H1 (cell line): ENCODE data around the gene RPTOR. TPM values are rescaled to one million over a fixed set of nuclear protein-coding genes. Genes with fewer than 3 reads are reported as not detected.

Source experiments
- CTCF ChIA-PET: fragments of 300-600 bp; sonication (Branson Sonifier 250); formaldehyde crosslinking; loops from one replicate; lab custom pipeline; 2021; ENCODE audit not compliant: partially characterized antibody; lab: Charles Lee
- POLR2A ChIA-PET: fragments of 300-600 bp; sonication (Branson Sonifier 250); formaldehyde crosslinking; loops from one replicate; lab custom pipeline; 2021; ENCODE audit warnings: inconsistent platforms; ENCODE audit not compliant: partially characterized antibody; lab: Charles Lee
- DNase-seq, 2 experiments: peaks; one replicate each; pipeline versions ENCODE4 v3.0.0 to v3.0.0-alpha.2; 2010 to 2022; ENCODE audit warnings: low spot score in 2 of 2, low read depth in 1 of 2, mixed read lengths in 1 of 2
- FAIRE-seq: peaks from 2 replicates; lab custom pipeline; 2011; peaks lifted over from hg19 to GRCh38; lab: Jason Lieb, UNC
- H2AFZ ChIP-seq: 2 replicates; pipeline ENCODE4 v1.8.1; 2012; ENCODE audit warnings: low read length, inconsistent platforms
- H2AK5ac ChIP-seq: 2 replicates; pipeline ENCODE4 v1.6.1; 2013; ENCODE audit warnings: low read depth, low read length
- H2BK120ac ChIP-seq: replicated peaks from 2 replicates; pipeline ENCODE3; 2013; ENCODE audit warnings: low read depth, low read length, inconsistent platforms
- H2BK12ac ChIP-seq: 2 replicates; pipeline ENCODE4 v1.6.1; 2013; ENCODE audit warnings: low read depth, low read length
- H2BK15ac ChIP-seq: 2 replicates; pipeline ENCODE4 v1.6.1; 2013; ENCODE audit warnings: low read length
- H2BK20ac ChIP-seq: 2 replicates; pipeline ENCODE4 v1.6.1; 2013; ENCODE audit warnings: low read length
- H2BK5ac ChIP-seq: 2 replicates; pipeline ENCODE4 v1.6.1; 2013; ENCODE audit warnings: low read depth, low read length
- H3K14ac ChIP-seq: 2 replicates; pipeline ENCODE4 v1.6.1; 2013; ENCODE audit warnings: inconsistent platforms; ENCODE audit not compliant: insufficient read length
- H3K18ac ChIP-seq: 2 replicates; pipeline ENCODE4 v1.6.1; 2013; ENCODE audit warnings: low read length; ENCODE audit errors: extremely low read depth
- H3K23ac ChIP-seq: 2 replicates; pipeline ENCODE4 v1.6.1; 2013; ENCODE audit warnings: inconsistent platforms; ENCODE audit not compliant: insufficient read length
- H3K23me2 ChIP-seq: 2 replicates; pipeline ENCODE4 v1.6.1; 2013; ENCODE audit warnings: low read depth, low read length
- H3K27ac ChIP-seq: 2 replicates; pipeline ENCODE4 v1.6.1; 2011; ENCODE audit warnings: low read depth, low read length, inconsistent platforms
- H3K27me3 ChIP-seq, 4 experiments: replicated peaks in 1 of 4; 1 replicate in 1 of 4; 2 replicates in 3 of 4; pipeline versions ENCODE4 v1.6.1 to v1.8.1; 2011 to 2013; ENCODE audit warnings: low read length in 3 of 4, mild to moderate bottlenecking in 3 of 4, inconsistent platforms in 2 of 4, mixed read lengths in 2 of 4, moderate library complexity in 1 of 4; ENCODE audit not compliant: control insufficient read depth in 3 of 4, insufficient read depth in 3 of 4; ENCODE audit errors: extremely low read depth in 1 of 4
- H3K36me3 ChIP-seq, 4 experiments: 2 replicates each; pipeline versions ENCODE4 v1.6.1 to v1.8.1; 2011 to 2013; ENCODE audit warnings: mild to moderate bottlenecking in 4 of 4, low read length in 3 of 4, moderate library complexity in 2 of 4, control low read depth in 1 of 4, inconsistent platforms in 1 of 4; ENCODE audit not compliant: insufficient read depth in 4 of 4, control insufficient read depth in 2 of 4
- H3K4ac ChIP-seq: replicated peaks from 2 replicates; pipeline ENCODE3; 2013; ENCODE audit warnings: low read length, low read depth, mixed read lengths, inconsistent platforms; ENCODE audit not compliant: insufficient read length
- H3K4me1 ChIP-seq, 4 experiments: replicated peaks in 1 of 4; 1 replicate in 1 of 4; 2 replicates in 3 of 4; pipeline versions ENCODE4 v1.6.1 to v1.8.1; 2011 to 2013; ENCODE audit warnings: low read length in 3 of 4, inconsistent platforms in 2 of 4, mixed read lengths in 1 of 4; ENCODE audit not compliant: insufficient read depth in 4 of 4, control insufficient read depth in 3 of 4
- H3K4me2 ChIP-seq, 2 experiments: 2 replicates each; pipeline versions ENCODE4 v1.6.1 to v1.8.1; 2011 to 2013; ENCODE audit warnings: low read depth in 2 of 2, low read length in 2 of 2, control low read depth in 1 of 2, inconsistent platforms in 1 of 2, mild to moderate bottlenecking in 1 of 2; ENCODE audit not compliant: insufficient read depth in 1 of 2
- H3K4me3 ChIP-seq, 4 experiments: fragments of 200-600, 300-600 bp in 1 of 4; sonication (generic), shearing (Covaris generic), sonication (Bioruptor Twin) in 1 of 4; 2 replicates each; pipeline versions ENCODE4 v1.5.1 to v1.8.1; 2011 to 2016; ENCODE audit warnings: low read length in 4 of 4, low read depth in 3 of 4, control low read depth in 2 of 4, inconsistent platforms in 2 of 4, mild to moderate bottlenecking in 2 of 4, mixed read lengths in 1 of 4, moderate library complexity in 1 of 4; ENCODE audit not compliant: insufficient read depth in 2 of 4; ENCODE audit errors: extremely low read depth in 1 of 4
- H3K56ac ChIP-seq: replicated peaks from 2 replicates; pipeline ENCODE3; 2013; ENCODE audit warnings: low read depth, mild to moderate bottlenecking, mixed read lengths, low read length, inconsistent platforms; ENCODE audit not compliant: insufficient read length
- H3K79me1 ChIP-seq: 2 replicates; pipeline ENCODE4 v1.6.1; 2013; ENCODE audit warnings: low read depth, low read length, control low read depth
- H3K79me2 ChIP-seq, 2 experiments: 2 replicates each; pipeline versions ENCODE4 v1.6.1 to v1.8.1; 2012 to 2013; ENCODE audit warnings: low read length in 2 of 2, mild to moderate bottlenecking in 2 of 2, inconsistent platforms in 1 of 2; ENCODE audit not compliant: insufficient read depth in 2 of 2, control insufficient read depth in 1 of 2
- H3K9ac ChIP-seq, 4 experiments: replicated peaks in 1 of 4; 1 replicate in 1 of 4; 2 replicates in 3 of 4; pipeline versions ENCODE4 v1.6.1 to v1.8.1; 2011 to 2013; ENCODE audit warnings: low read depth in 3 of 4, low read length in 3 of 4, control low read depth in 2 of 4, mild to moderate bottlenecking in 2 of 4, moderate library complexity in 2 of 4, inconsistent platforms in 1 of 4; ENCODE audit errors: extremely low read depth in 1 of 4
- H3K9me3 ChIP-seq, 2 experiments: 2 replicates each; pipeline versions ENCODE4 v1.6.1 to v1.8.1; 2012 to 2013; ENCODE audit warnings: mild to moderate bottlenecking in 2 of 2, moderate library complexity in 2 of 2, control low read depth in 1 of 2, inconsistent platforms in 1 of 2, low read depth in 1 of 2, low read length in 1 of 2, mixed read lengths in 1 of 2; ENCODE audit not compliant: insufficient read depth in 2 of 2
- H4K20me1 ChIP-seq, 2 experiments: replicated peaks in 1 of 2; 2 replicates each; pipeline versions ENCODE3 to v1.8.1; 2011 to 2013; ENCODE audit warnings: inconsistent platforms in 2 of 2, low read length in 2 of 2, mild to moderate bottlenecking in 1 of 2; ENCODE audit not compliant: insufficient read depth in 2 of 2, control insufficient read depth in 1 of 2
- H4K5ac ChIP-seq: 2 replicates; pipeline ENCODE4 v1.6.1; 2013; ENCODE audit warnings: low read length, low read depth, mixed read lengths, inconsistent platforms; ENCODE audit not compliant: insufficient read length
- H4K8ac ChIP-seq: 2 replicates; pipeline ENCODE4 v1.8.0; 2013; ENCODE audit warnings: mild to moderate bottlenecking, moderate library complexity, low read length, inconsistent platforms; ENCODE audit not compliant: insufficient read depth; ENCODE audit errors: extremely low read depth
- H4K91ac ChIP-seq: replicated peaks from 2 replicates; pipeline ENCODE3; 2013; ENCODE audit warnings: low read length, mixed read lengths, inconsistent platforms; ENCODE audit not compliant: insufficient read length
- FOSL1 ChIP-seq: IDR thresholded peaks from 2 replicates; pipeline ENCODE4 v1.6.1; 2011; ENCODE audit warnings: mild to moderate bottlenecking, low read depth, low read length, moderate library complexity; ENCODE audit not compliant: insufficient read depth
- PHF8 ChIP-seq: fragments of 200-600 bp; sonication (generic); conservative IDR thresholded peaks from 2 replicates; pipeline ENCODE4 v1.7.1; 2012; ENCODE audit warnings: low read depth, mild to moderate bottlenecking, inconsistent platforms, low read length, moderate library complexity
- WGBS, 2 experiments: shearing (Covaris generic) in 1 of 2; methylation state at CpG; one replicate each; pipeline versions ENCODE4 v1.1.6 to v1.1.7; 2013 to 2015; ENCODE audit warnings: low lambda C conversion rate in 2 of 2, mixed read lengths in 2 of 2, inconsistent platforms in 1 of 2, low coverage in 1 of 2, missing lambda C conversion rate in 1 of 2; ENCODE audit not compliant: insufficient replicate concordance in 2 of 2, insufficient coverage in 1 of 2, insufficient read length in 1 of 2; ENCODE audit errors: extremely low coverage in 1 of 2, missing lambda C conversion rate in 1 of 2; 5-methylcytosine and 5-hydroxymethylcytosine counted together
- polyA plus RNA-seq, 7 experiments: library from polyadenylated mRNA; depleted of rRNA in 3 of 7; stranded (reverse) in 5 of 7; unstranded in 2 of 7; fragments of >200 nt in 5 of 7; fragments of 200-250 nt in 2 of 7; gene quantifications; 1 replicate in 5 of 7; 2 replicates in 1 of 7; 4 replicates in 1 of 7; pipeline versions ENCODE4 v1.2.1 to v1.2.3, GENCODE V29; 2011 to 2013; ENCODE audit warnings: missing spikeins in 2 of 7, mixed read lengths in 2 of 7
- total RNA-seq: library from RNA; stranded (reverse); fragmentation: NEBNext Ultra II Directional; extraction: Animal tissue kit (Norgen Biotek cat#: 25700); gene quantifications from 2 replicates; pipeline ENCODE4 v1.2.1, GENCODE V29; 2021
- TF ChIP-seq, protein P1 (sequence below): IDR thresholded peaks from 2 replicates; pipeline ENCODE4 v1.6.1; 2012; ENCODE audit warnings: inconsistent platforms

The RPTOR gene
- total and polyA plus RNA-seq, 2 of the 8 experiments (the other 6 are each of a cell fraction or from before 2014, with no cell fraction given): 6.9 to 28.7 TPM

GRCh38 chr17:80946449-80946848 lies 401.8 kb downstream of the RPTOR start:
- Histone ChIP-seq H2BK15ac (no peak overlapping the region), H2BK12ac (no peak overlapping the region), H4K8ac (no peak overlapping the region), H3K27ac (no peak overlapping the region), H2AFZ (no peak overlapping the region), H2BK120ac (no peak overlapping the region), H3K9ac (no peak overlapping the region; a peak in 1 of 7 replicates), H4K20me1 (no peaks in the 10 kb centered on the region), H3K4ac (no peak overlapping the region), H3K27me3 (no peaks in the 10 kb centered on the region), H3K79me2 (no peaks in the 10 kb centered on the region), H3K4me3 (no peak overlapping the region), H3K23ac (no peak overlapping the region), H3K79me1 (no peaks in the 10 kb centered on the region), H3K23me2 (no peaks in the 10 kb centered on the region), H3K56ac (no peak overlapping the region), H2AK5ac (no peak overlapping the region), H4K5ac (no peak overlapping the region), H3K18ac (no peak overlapping the region), H3K14ac (no peak overlapping the region), H3K4me2 (no peak overlapping the region), H3K9me3 (no peaks in the 10 kb centered on the region), H4K91ac (no peak overlapping the region), H3K36me3 (no peaks in the 10 kb centered on the region; a peak in 3 of 8 replicates), H3K4me1 (no peaks in the 10 kb centered on the region), H2BK20ac (no peak overlapping the region), H2BK5ac (no peak overlapping the region)
- DNase-seq (no peak), FAIRE-seq (no peak)
- POLR2A ChIA-PET: no interaction called here
- CTCF ChIA-PET: no interaction called here
- 87% methylated on average over 8 of the region's 8 CpGs; no CpG with 5 or more reads in 1 of the 2 experiments for WGBS, 2 experiments
- no peak for TF ChIP-seq PHF8
- no peak for TF ChIP-seq FOSL1
- TF ChIP-seq, protein P1, sequence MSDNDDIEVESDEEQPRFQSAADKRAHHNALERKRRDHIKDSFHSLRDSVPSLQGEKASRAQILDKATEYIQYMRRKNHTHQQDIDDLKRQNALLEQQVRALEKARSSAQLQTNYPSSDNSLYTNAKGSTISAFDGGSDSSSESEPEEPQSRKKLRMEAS: no peak
